Transverse colon (tissue), 4 donors: ENCODE measurements around the gene LRP8. TPM values are rescaled to one million over a fixed set of nuclear protein-coding genes. Genes with fewer than 3 reads are reported as not detected.
"Not testable (repeated sequence)": the region's sequence is repeated elsewhere in the genome, so short reads cannot be mapped to it uniquely, and the experiment has no call there.

Experiments used
- DNase-seq: peaks from one replicate; pipeline ENCODE4 v3.0.0-alpha.2; 2019
- H3K27ac ChIP-seq, 4 donors: fragments of 200-600 bp; sonication (generic); 2 replicates each; pipeline ENCODE4 v1.5.1; 2016 to 2018; ENCODE audit warnings: inconsistent platforms in 4 of 4
- H3K27me3 ChIP-seq: fragments of 200-600 bp; sonication (generic); 2 replicates; pipeline ENCODE4 v1.5.1; 2017; ENCODE audit warnings: inconsistent platforms
- H3K36me3 ChIP-seq, 4 donors: fragments of 200-600 bp; sonication (generic); 2 replicates each; pipeline ENCODE4 v1.5.1; 2017 to 2019; ENCODE audit warnings: inconsistent platforms in 4 of 4
- H3K4me1 ChIP-seq, 4 donors: fragments of 200-600 bp; sonication (generic); 2 replicates each; pipeline ENCODE4 v1.5.1; 2017 to 2020; ENCODE audit warnings: inconsistent platforms in 4 of 4
- H3K4me3 ChIP-seq, 4 donors: fragments of 200-600 bp; sonication (generic); 1 replicate in 1 of 4; 2 replicates in 3 of 4; pipeline versions ENCODE4 v1.5.1 to v1.6.1; 2017 to 2019; ENCODE audit warnings: inconsistent platforms in 4 of 4
- H3K9me3 ChIP-seq, 2 donors: fragments of 200-600 bp; sonication (generic); 2 replicates each; pipeline ENCODE4 v1.5.1; 2017 to 2019; ENCODE audit warnings: inconsistent platforms in 2 of 2
- CTCF ChIP-seq, 5 experiments: fragments of 200-600 bp in 3 of 5; fragments of 450-650 bp in 2 of 5; sonication (generic) in 3 of 5; IDR thresholded peaks; 1 replicate in 2 of 5; 2 replicates in 3 of 5; pipeline ENCODE4 v1.5.1; 2016 to 2017; ENCODE audit warnings: antibody characterized with exemption in 5 of 5, inconsistent platforms in 3 of 5, mild to moderate bottlenecking in 2 of 5, moderate library complexity in 1 of 5
- EP300 ChIP-seq: sonication (generic); formaldehyde crosslinking; IDR thresholded peaks from one replicate; pipeline ENCODE4 v1.6.1; 2017; ENCODE audit warnings: antibody characterized with exemption, low read depth
- POLR2A ChIP-seq: fragments of 450-650 bp; IDR thresholded peaks from one replicate; pipeline ENCODE4 v1.6.1; 2016; ENCODE audit warnings: antibody characterized with exemption, mild to moderate bottlenecking, moderate library complexity
- POLR2AphosphoS5 ChIP-seq, 3 donors: sonication (generic); formaldehyde crosslinking; IDR thresholded peaks; one replicate each; pipeline ENCODE4 v1.6.1; 2016; ENCODE audit warnings: antibody characterized with exemption in 3 of 3
- WGBS, 2 donors: methylation state at CpG; one replicate each; pipeline ENCODE4 v1.1.5; 2018; ENCODE audit warnings: low coverage in 1 of 2; 5-methylcytosine and 5-hydroxymethylcytosine counted together
- in situ Hi-C, 4 donors: fragments of 200-750 bp; cut with MboI; loops; one replicate each; pipeline versions ENCODE4 v1.15.0 to v1.15.1; 2017; ENCODE audit warnings: low sequenced_read_pairs in 3 of 4, low pct_ligation_motif_present in 1 of 4, low pct_unique_long_range_greater_than_20kb in 1 of 4
- intact Hi-C: fragments of 100-400 bp; cut with DNase I; formaldehyde crosslinking; loops from one replicate; pipeline ENCODE4 v1.15.1; 2023; ENCODE audit warnings: low total_unique reads
- total RNA-seq, 4 donors: library from RNA; depleted of rRNA; stranded (reverse); fragments of >200 nt; gene quantifications; one replicate each; pipeline ENCODE4 v1.1.0, GENCODE V29; 2016

The LRP8 gene
- total RNA-seq, 4 donors from 2014 or later: 0.37 to 10.7 (median 1.4) TPM

DNA sequence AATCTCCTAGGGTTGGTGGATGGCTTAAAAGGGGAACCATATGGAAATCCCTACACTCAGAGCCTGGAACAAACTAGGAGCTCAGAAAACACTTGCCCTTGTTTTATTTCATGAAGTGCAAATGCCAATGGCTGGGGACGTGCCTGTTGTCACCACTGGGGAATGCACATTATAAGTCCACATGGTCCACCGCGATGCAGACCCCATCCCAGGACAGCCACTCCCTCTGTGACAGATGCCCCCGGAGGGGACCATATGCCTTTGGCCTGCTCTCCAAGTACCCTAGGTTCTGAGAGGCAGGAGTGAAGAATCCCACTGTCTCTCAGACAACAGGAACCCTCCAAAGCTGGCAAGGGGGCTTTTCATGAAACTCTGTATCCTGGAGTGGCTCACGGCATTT is 42.3 kb downstream of the LRP8 start:
- DNase-seq: no peak
- Histone ChIP-seq H3K27ac (no peak overlapping the region), H3K4me3 (no peak overlapping the region), H3K9me3 (no peaks in the 10 kb centered on the region), H3K36me3 (no peaks in the 10 kb centered on the region), H3K27me3 (no peaks in the 10 kb centered on the region), H3K4me1 (no peaks in the 10 kb centered on the region)
- TF ChIP-seq CTCF (IDR thresholded peaks at IDR 0.05) (no peak), POLR2A (no peak), POLR2AphosphoS5 (IDR thresholded peaks at IDR 0.05) (no peak), EP300 (no peak)
- in situ Hi-C loops: loop anchor here in 2 of 4 donors (10.0 to 25.0 kb wide), 2 partner anchors 109 to 477 kb away; no protein-coding TSS in a partner anchor
- intact Hi-C loops: no loop called here
- 91% methylated on average over 5 of the region's 5 CpGs; no CpG with 5 or more reads in 1 of the 2 donors for WGBS, 2 donors

DNA sequence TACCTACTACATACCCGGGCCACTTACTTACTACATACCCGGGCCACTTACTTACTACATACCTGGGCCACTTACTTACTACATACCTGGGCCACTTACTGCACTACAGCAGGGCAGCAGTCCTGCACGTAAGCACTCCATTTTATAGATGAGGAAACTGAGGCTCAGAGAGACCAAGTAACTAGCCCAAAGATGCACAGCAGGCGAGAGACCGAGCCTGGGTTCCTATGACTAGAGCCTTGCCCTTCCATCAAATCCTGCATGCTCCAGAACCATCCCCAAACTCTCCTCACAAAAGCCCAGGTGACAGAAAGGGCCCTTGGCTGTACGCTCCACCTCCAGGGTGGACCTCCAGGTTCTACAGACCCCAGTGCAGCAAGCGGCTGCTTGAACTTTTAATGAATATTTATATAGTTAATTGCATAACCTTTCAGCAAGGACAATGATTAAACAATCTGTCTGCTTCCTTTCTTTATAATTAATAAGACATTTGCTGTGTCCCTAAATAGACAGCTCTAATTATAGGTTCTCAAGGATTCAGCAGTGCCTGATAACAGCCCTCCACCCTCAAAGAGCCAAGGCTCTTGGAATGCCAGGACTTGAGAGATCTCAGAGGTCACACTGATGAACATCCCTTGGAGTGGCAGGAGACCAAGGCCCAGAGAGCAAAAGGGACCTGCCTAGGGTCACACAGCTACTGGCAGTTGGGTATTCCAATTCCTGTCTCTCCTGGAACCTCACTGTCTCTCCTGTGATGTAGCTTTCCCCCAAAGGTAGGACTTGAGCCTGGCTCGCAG is 43.4 kb downstream of the LRP8 start:
- Histone ChIP-seq H3K27ac (no peak overlapping the region), H3K4me3 (no peak overlapping the region), H3K27me3 (no peaks in the 10 kb centered on the region), H3K9me3 (no peaks in the 10 kb centered on the region), H3K4me1 (no peaks in the 10 kb centered on the region), H3K36me3 (no peaks in the 10 kb centered on the region)
- in situ Hi-C loops: loop anchor here in 2 of 4 donors (10.0 to 25.0 kb wide), 2 partner anchors 110 to 478 kb away; no protein-coding TSS in a partner anchor
- DNase-seq: no peak
- whole genome bisulfite sequencing, 2 donors: 93 to 100% methylated on average over 2 to 8 of the region's 8 CpGs
- intact Hi-C loops: no loop called here
- TF ChIP-seq EP300: no peak
- TF ChIP-seq POLR2AphosphoS5 (IDR thresholded peaks at IDR 0.05): no peak
- TF ChIP-seq POLR2A: no peak
- TF ChIP-seq CTCF (IDR thresholded peaks at IDR 0.05): no peak

GRCh38 chr1:53283156-53283555 is 44.7 kb downstream of the LRP8 start:
- intact Hi-C loops, DNase-seq, H3K27ac ChIP-seq, H3K36me3 ChIP-seq, H3K4me1 ChIP-seq, H3K27me3 ChIP-seq, H3K9me3 ChIP-seq, H3K4me3 ChIP-seq: not testable (repeated sequence)
- 95 to 100% methylated on average over 2 to 12 of the region's 12 CpGs for WGBS, 2 donors
- in situ Hi-C loops: loop anchor here in 2 of 4 donors (10.0 to 25.0 kb wide), 2 partner anchors 112 to 479 kb away; no protein-coding TSS in a partner anchor

DNA sequence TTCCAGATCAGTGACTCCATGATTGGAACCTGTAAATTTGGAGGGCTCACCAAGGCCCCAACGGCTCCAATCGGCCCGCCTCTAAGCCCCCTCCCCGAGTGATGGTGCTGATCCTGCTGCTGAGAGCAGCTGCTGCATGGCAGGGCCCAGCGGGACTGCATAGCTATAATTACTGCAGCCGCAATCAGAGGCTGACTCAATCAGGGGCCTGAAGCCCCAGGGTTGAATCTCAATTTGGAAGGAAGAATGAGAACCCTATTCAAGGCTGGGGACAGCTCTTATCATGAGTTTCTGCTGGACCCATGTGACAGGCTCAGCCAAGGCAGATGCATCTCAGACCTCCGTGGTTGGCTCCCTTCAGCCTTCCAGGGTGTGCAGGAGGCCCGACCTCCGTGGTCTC is 46.7 kb downstream of the LRP8 start:
- H3K27me3 ChIP-seq: no peaks in the 10 kb centered on the region
- no peak overlapping the region for H3K4me3 ChIP-seq
- DNase-seq: no peak
- no peaks in the 10 kb centered on the region for H3K9me3 ChIP-seq
- 91% methylated on average over 9 of the region's 9 CpGs; no CpG with 5 or more reads in 1 of the 2 donors for WGBS, 2 donors
- no peaks in the 10 kb centered on the region for H3K4me1 ChIP-seq
- intact Hi-C loops (no loop called here), in situ Hi-C loops (loop anchor here in 2 of 4 donors (10.0 to 25.0 kb wide), 2 partner anchors 114 to 481 kb away; no protein-coding TSS in a partner anchor)
- no peak for TF ChIP-seq POLR2AphosphoS5 (IDR thresholded peaks at IDR 0.05)
- TF ChIP-seq EP300: no peak
- no peak for TF ChIP-seq POLR2A
- no peak for TF ChIP-seq CTCF (IDR thresholded peaks at IDR 0.05)
- H3K36me3 ChIP-seq: no peaks in the 10 kb centered on the region
- H3K27ac ChIP-seq: no peak overlapping the region
